OCI-LY3 (cell line): Measurements from ENCODE around the gene THTPA.
"Not testable (repeated sequence)": the region's sequence is repeated elsewhere in the genome, so short reads cannot be mapped to it uniquely, and the experiment has no call there.

Experiments
- CTCF ChIP-seq: fragments of 200-600, 300-600 bp; sonication (generic); IDR thresholded peaks from 2 replicates; pipeline ENCODE4 v1.5.1; 2014; ENCODE audit warnings: antibody characterized with exemption, low read length, low read depth
- EZH2phosphoT487 ChIP-seq: fragments of 200-600 bp; shearing (Covaris generic); IDR thresholded peaks from 2 replicates; pipeline ENCODE4 v1.6.1; 2018; ENCODE audit warnings: antibody characterized with exemption, mixed run types, low read depth

- TF ChIP-seq CTCF, EZH2phosphoT487: not testable (repeated sequence)
Measured at GRCh38 chr14:23594191-23594590, 38.1 kb downstream of the THTPA start.
